NCI-H2029 treated with DMSO at 0.1 percent for 48 hours (cell line): ENCODE data around the gene WNT1.

Experiments used
- DNase-seq: peaks from one replicate; lab custom pipeline; 2025; lab: John Stamatoyannopoulos, UW

The WNT1 gene

GRCh38 chr12:49028666-49029275 is 50.6 kb downstream of the WNT1 start:
- DNase-seq: no peak

GRCh38 chr12:49030119-49030518 is 52.0 kb downstream of the WNT1 start:
- no peak for DNase-seq

GRCh38 chr12:49030714-49031572 is 52.8 kb downstream of the WNT1 start:
- DNase-seq: no peak

DNA sequence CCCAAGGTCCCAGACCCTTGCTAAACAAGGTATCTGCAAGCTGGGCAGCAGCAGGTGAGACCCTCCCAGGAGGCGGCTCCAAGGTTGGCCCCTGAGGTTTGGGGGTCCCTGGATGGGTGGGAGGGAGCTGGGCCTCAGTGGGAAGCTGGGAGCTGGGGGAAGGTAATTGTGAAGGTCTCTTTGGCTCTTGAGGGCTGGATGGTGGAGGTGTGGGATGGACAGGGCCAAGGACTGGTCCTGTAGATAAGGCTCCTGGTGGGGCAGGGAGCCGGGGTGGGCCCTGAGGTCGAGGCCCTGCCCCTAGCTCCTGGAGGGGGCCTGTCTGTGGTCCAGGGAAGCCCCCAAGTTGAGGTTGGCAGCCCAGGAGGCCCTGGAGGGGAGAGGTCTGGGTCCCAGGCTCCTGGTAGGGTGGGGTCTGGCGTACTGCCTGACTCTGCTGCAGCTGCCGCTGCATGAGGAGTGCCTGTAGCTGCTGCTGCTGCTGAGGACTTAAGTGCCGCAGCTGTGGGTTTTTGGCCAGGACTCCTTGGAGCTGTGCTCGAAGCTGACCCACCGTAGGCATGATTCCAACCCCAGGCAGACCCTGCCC is 53.5 kb downstream of the WNT1 start:
- DNase-seq: no peak
